ENCODE results near the gene THUMPD3.

- TF ChIP-seq FOXA1 (IDR thresholded peaks at IDR 0.05) = no peak
- no peak for TF ChIP-seq CTCF (IDR thresholded peaks at IDR 0.05; ENCODE audit: low read depth, low read length, missing input control)
- no peak for TF ChIP-seq REST (IDR thresholded peaks at IDR 0.05)
- TF ChIP-seq RXRA (IDR thresholded peaks at IDR 0.05) = no peak
- no peak for TF ChIP-seq SP1 (IDR thresholded peaks at IDR 0.05)
- TF ChIP-seq EGR1 (IDR thresholded peaks at IDR 0.05; ENCODE audit: low read depth in 2 of 2) = no peak
- TF ChIP-seq MAX (IDR thresholded peaks at IDR 0.05) = no peak
Observed at GRCh38 chr3:9390265-9390888, 27.5 kb downstream of the THUMPD3 start.
